A673 (cell line): ENCODE results near the gene ULBP3. TPM values are rescaled to one million over a fixed set of nuclear protein-coding genes. Genes with fewer than 3 reads are reported as not detected.

Experiments
- BruUV-seq: library from RNA; stranded (reverse); fragments of 400-500 nt; replicated peaks from 2 replicates; lab custom pipeline; 2021; lab: Mats Ljungman, UMichigan
- CTCF ChIA-PET: fragments of 300-600 bp; sonication (Branson Sonifier 250); formaldehyde crosslinking; loops from one replicate; lab custom pipeline; 2022; ENCODE audit warnings: antibody characterized with exemption; lab: Charles Lee
- POLR2A ChIA-PET: fragments of 300-600 bp; sonication (Branson Sonifier 250); formaldehyde crosslinking; loops from one replicate; lab custom pipeline; 2022; ENCODE audit warnings: antibody characterized with exemption; ENCODE audit not compliant: low non-redundant PET; lab: Charles Lee
- DNase-seq: peaks from one replicate; pipeline ENCODE4 v3.0.0-alpha.2; 2015; ENCODE audit warnings: low spot score
- H3K27ac ChIP-seq: fragments of 200-600 bp; sonication (generic); 2 replicates; pipeline ENCODE4 v1.5.1; 2016; ENCODE audit warnings: mixed run types, low read depth, mild to moderate bottlenecking, mixed read lengths, antibody characterized with exemption, low read length; ENCODE audit not compliant: poor library complexity, severe bottlenecking
- H3K27me3 ChIP-seq: fragments of 200-600 bp; sonication (generic); replicated peaks from 2 replicates; pipeline ENCODE4 v1.6.1; 2017; ENCODE audit warnings: mixed run types, low read depth, mild to moderate bottlenecking, mixed read lengths, antibody characterized with exemption, low read length; ENCODE audit not compliant: insufficient read depth, poor library complexity
- H3K36me3 ChIP-seq: fragments of 200-600 bp; sonication (generic); 2 replicates; pipeline ENCODE4 v1.6.1; 2016; ENCODE audit warnings: mixed run types, mild to moderate bottlenecking, mixed read lengths, antibody characterized with exemption, low read length; ENCODE audit not compliant: insufficient read depth, poor library complexity, severe bottlenecking
- H3K4me1 ChIP-seq: fragments of 200-600 bp; sonication (generic); 2 replicates; pipeline ENCODE4 v1.6.1; 2017; ENCODE audit warnings: mixed run types, mild to moderate bottlenecking, mixed read lengths, antibody characterized with exemption, low read length; ENCODE audit not compliant: insufficient read depth, poor library complexity, severe bottlenecking
- H3K4me3 ChIP-seq: fragments of 200-600 bp; sonication (generic); 2 replicates; pipeline ENCODE4 v1.5.1; 2016; ENCODE audit warnings: low read depth, mixed run types, mild to moderate bottlenecking, mixed read lengths, low read length; ENCODE audit not compliant: poor library complexity, severe bottlenecking
- H3K9me3 ChIP-seq: fragments of 200-600 bp; sonication (generic); 2 replicates; pipeline ENCODE4 v1.6.1; 2016; ENCODE audit warnings: mixed run types, low read depth, mild to moderate bottlenecking, mixed read lengths, antibody characterized with exemption, low read length; ENCODE audit not compliant: poor library complexity, severe bottlenecking
- CTCF ChIP-seq: fragments of 300-800, 200-600 bp; sonication (generic); conservative IDR thresholded peaks from 2 replicates; pipeline ENCODE4 v1.5.1; 2017; ENCODE audit warnings: low read depth, mild to moderate bottlenecking, antibody characterized with exemption, low read length, moderate library complexity, mixed read lengths
- EZH2 ChIP-seq: fragments of 200-600 bp; sonication (generic); IDR thresholded peaks from 2 replicates; pipeline ENCODE4 v1.6.1; 2017; ENCODE audit warnings: borderline replicate concordance, low read depth, mild to moderate bottlenecking, mixed read lengths, antibody characterized with exemption, low read length; ENCODE audit not compliant: poor library complexity, severe bottlenecking
- intact Hi-C: fragments of 100-400 bp; cut with micrococcal nuclease; formaldehyde crosslinking; loops from one replicate; pipeline ENCODE4 v1.10.0; 2022; ENCODE audit not compliant: unreplicated experiment
- total RNA-seq: library from RNA; stranded (reverse); gene quantifications from 2 replicates; pipeline ENCODE4 v1.2.3, GENCODE V29; 2021

Gene ULBP3
- total RNA-seq, 1 experiment from 2014 or later = 1.6 TPM

DNA sequence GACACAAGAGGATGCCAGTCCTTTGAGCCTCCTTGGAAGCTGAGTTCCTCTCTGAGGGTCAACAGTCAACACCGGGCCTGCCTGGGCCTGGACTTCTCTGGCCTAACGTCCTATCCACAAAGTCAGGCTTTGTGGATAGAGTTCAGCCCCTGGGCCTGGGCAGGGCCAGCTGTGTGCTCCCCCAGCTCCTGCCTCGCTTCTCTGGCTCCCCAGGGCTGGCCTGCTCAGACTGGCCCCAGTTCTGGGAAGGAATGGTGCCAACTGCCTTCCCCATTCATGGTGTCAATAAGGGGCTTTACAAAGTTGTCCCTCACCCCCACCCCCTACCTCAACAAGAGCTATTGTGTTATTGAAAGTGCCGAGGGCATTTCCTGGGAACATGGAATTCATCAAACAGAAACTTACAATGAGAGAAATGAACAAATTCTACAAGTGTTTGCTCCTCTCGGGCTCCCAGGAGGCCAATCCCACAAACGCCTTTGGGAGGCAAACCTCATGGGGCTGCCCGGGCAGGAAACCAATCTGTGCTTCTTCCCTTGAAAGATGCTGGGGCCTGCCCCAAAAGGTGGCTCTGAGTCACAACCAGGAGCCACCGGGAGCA is 47.4 kb upstream of the ULBP3 start:
- ChIA-PET CTCF (no interaction called here), POLR2A (no interaction called here)
- H3K9me3 ChIP-seq = no peaks in the 10 kb centered on the region
- H3K36me3 ChIP-seq = no peaks in the 10 kb centered on the region
- H3K27ac ChIP-seq = no peak overlapping the region
- TF ChIP-seq CTCF (no peak), EZH2 (no peak)
- intact Hi-C loops = no loop called here
- H3K27me3 ChIP-seq = no peaks in the 10 kb centered on the region
- DNase-seq = peak; percentile 5
- peaks cover 16% of the 10 kb centered on the region for H3K4me1 ChIP-seq
- no TSS peak for BruUV-seq
- no peak overlapping the region for H3K4me3 ChIP-seq

- ChIA-PET CTCF (no interaction called here), POLR2A (no interaction called here)
- TF ChIP-seq CTCF (no peak), EZH2 (no peak)
- Histone ChIP-seq H3K27me3 (no peaks in the 10 kb centered on the region), H3K9me3 (no peaks in the 10 kb centered on the region), H3K4me1 (peaks cover 16% of the 10 kb centered on the region), H3K36me3 (no peaks in the 10 kb centered on the region), H3K4me3 (no peak overlapping the region), H3K27ac (no peak overlapping the region)
- intact Hi-C loops = no loop called here
- DNase-seq = no peak
- BruUV-seq = no TSS peak
These were observed 46.8 kb upstream of the ULBP3 start for GRCh38 chr6:150115769-150116168.

GRCh38 chr6:150112233-150112632 is 43.3 kb upstream of the ULBP3 start:
- H3K27ac ChIP-seq = no peak overlapping the region
- no peaks in the 10 kb centered on the region for H3K27me3 ChIP-seq
- H3K4me1 ChIP-seq = no peaks in the 10 kb centered on the region
- no peak for DNase-seq
- H3K9me3 ChIP-seq = no peaks in the 10 kb centered on the region
- intact Hi-C loops = no loop called here
- POLR2A ChIA-PET = no interaction called here
- BruUV-seq = no TSS peak
- no peak for TF ChIP-seq EZH2
- TF ChIP-seq CTCF = no peak
- no peak overlapping the region for H3K4me3 ChIP-seq
- no peaks in the 10 kb centered on the region for H3K36me3 ChIP-seq
- CTCF ChIA-PET = no interaction called here
